PC-3 (cell line): ENCODE data around the gene SMYD2. TPM values are rescaled to one million over a fixed set of nuclear protein-coding genes. Genes with fewer than 3 reads are reported as not detected.
A peak's percentile ranks its signal among the peaks of the same experiment; 100 is the strongest.

Experiments used
- ATAC-seq: fragments of 200-7000 bp; cut with Tn5 transposase; 2 replicates; pipeline ENCODE4 v1.9.1; 2020; ENCODE audit warnings: mild to moderate bottlenecking, moderate library complexity
- BruUV-seq: library from RNA; stranded (reverse); fragments of 400-500 nt; replicated peaks from 2 replicates; lab custom pipeline; 2021; lab: Mats Ljungman, UMichigan
- CTCF ChIA-PET: fragments of 300-600 bp; sonication (Branson Sonifier 250); formaldehyde crosslinking; loops from one replicate; lab custom pipeline; 2022; ENCODE audit warnings: antibody characterized with exemption; lab: Charles Lee
- POLR2A ChIA-PET: fragments of 300-600 bp; sonication (Branson Sonifier 250); formaldehyde crosslinking; loops from one replicate; lab custom pipeline; 2022; ENCODE audit warnings: antibody characterized with exemption; ENCODE audit not compliant: unreplicated experiment; lab: Charles Lee
- DNase-seq: peaks from one replicate; pipeline ENCODE4 v3.0.0-alpha.2; 2015
- H2AFZ ChIP-seq: fragments of 300-600 bp; sonication (generic); 2 replicates; pipeline ENCODE4 v1.6.0; 2016; ENCODE audit warnings: antibody characterized with exemption, low read length
- H3F3A ChIP-seq: fragments of 300-600 bp; sonication (generic); one replicate; pipeline ENCODE4 v1.6.0; 2017; ENCODE audit warnings: antibody characterized with exemption, low read length, control low read depth, mild to moderate bottlenecking; ENCODE audit not compliant: unreplicated experiment
- H3K27ac ChIP-seq: fragments of 300-600 bp; sonication (generic); 2 replicates; pipeline ENCODE4 v1.5.1; 2016; ENCODE audit warnings: mild to moderate bottlenecking, low read length
- H3K27me3 ChIP-seq: fragments of 300-600 bp; sonication (generic); 2 replicates; pipeline ENCODE4 v1.6.1; 2016; ENCODE audit warnings: low read length, mixed read lengths
- H3K36me3 ChIP-seq: fragments of 300-600 bp; sonication (generic); 2 replicates; pipeline ENCODE4 v1.6.1; 2016; ENCODE audit warnings: low read depth, mixed run types, low read length, mixed read lengths
- H3K4me1 ChIP-seq: fragments of 300-600 bp; sonication (generic); 2 replicates; pipeline ENCODE4 v1.5.1; 2016; ENCODE audit warnings: low read length; ENCODE audit not compliant: insufficient read depth
- H3K4me2 ChIP-seq: fragments of 300-600 bp; sonication (generic); 2 replicates; pipeline ENCODE4 v1.6.0; 2016; ENCODE audit warnings: low read length
- H3K4me3 ChIP-seq: fragments of 300-600 bp; sonication (generic); 2 replicates; pipeline ENCODE4 v1.5.1; 2016; ENCODE audit warnings: mild to moderate bottlenecking, low read length, mixed read lengths
- H3K79me2 ChIP-seq: fragments of 300-600 bp; sonication (generic); 2 replicates; pipeline ENCODE4 v1.6.1; 2017; ENCODE audit warnings: low read length, mixed read lengths
- H3K9ac ChIP-seq: fragments of 300-600 bp; sonication (generic); 2 replicates; pipeline ENCODE4 v1.6.0; 2016; ENCODE audit warnings: mild to moderate bottlenecking, low read length
- H3K9me2 ChIP-seq: fragments of 300-600 bp; sonication (generic); replicated peaks from 2 replicates; pipeline ENCODE4 v1.6.1; 2016; ENCODE audit warnings: mixed run types, low read length, mixed read lengths
- H3K9me3 ChIP-seq: fragments of 300-600 bp; sonication (generic); 2 replicates; pipeline ENCODE4 v1.6.1; 2016; ENCODE audit warnings: low read length, mixed read lengths
- H4K20me1 ChIP-seq: fragments of 300-600 bp; sonication (generic); 2 replicates; pipeline ENCODE4 v1.6.1; 2016; ENCODE audit warnings: low read length, mixed read lengths
- EZH2 ChIP-seq: fragments of 300-600 bp; sonication (generic); IDR thresholded peaks from one replicate; pipeline ENCODE4 v1.6.1; 2017; ENCODE audit warnings: antibody characterized with exemption, mild to moderate bottlenecking, low read length; ENCODE audit not compliant: unreplicated experiment
- EZH2phosphoT487 ChIP-seq: fragments of 300-600 bp; sonication (generic); IDR thresholded peaks from 2 replicates; pipeline ENCODE4 v1.6.1; 2018; ENCODE audit warnings: mild to moderate bottlenecking, antibody characterized with exemption, low read length, borderline replicate concordance
- intact Hi-C: fragments of 100-400 bp; cut with micrococcal nuclease; formaldehyde crosslinking; loops from 2 replicates; pipeline ENCODE4 v1.9.0; 2023
- total RNA-seq: library from RNA; depleted of rRNA; stranded (reverse); fragments of >200 nt; gene quantifications from 2 replicates; pipeline ENCODE4 v1.2.3, GENCODE V29; 2014
- TF ChIP-seq, protein P1 (sequence below): fragments of 300-600 bp; sonication (generic); conservative IDR thresholded peaks from 2 replicates; pipeline ENCODE4 v1.5.1; 2017; ENCODE audit warnings: antibody characterized with exemption, low read depth, mild to moderate bottlenecking, low read length

Gene SMYD2
- total RNA-seq, 1 experiment from 2014 or later, result 124 TPM

GRCh38 chr1:214380986-214381695 lies 100.2 kb downstream of the SMYD2 start:
- H3K9me2 ChIP-seq, result no peaks in the 10 kb centered on the region
- H4K20me1 ChIP-seq, result no peaks in the 10 kb centered on the region
- H3K4me3 ChIP-seq, result no peak overlapping the region
- no peaks in the 10 kb centered on the region for H3K79me2 ChIP-seq
- H3K27ac ChIP-seq, result no peak overlapping the region
- no peak overlapping the region for H2AFZ ChIP-seq
- no peak for TF ChIP-seq EZH2
- TF ChIP-seq EZH2phosphoT487, result no peak
- TF ChIP-seq, protein P1, sequence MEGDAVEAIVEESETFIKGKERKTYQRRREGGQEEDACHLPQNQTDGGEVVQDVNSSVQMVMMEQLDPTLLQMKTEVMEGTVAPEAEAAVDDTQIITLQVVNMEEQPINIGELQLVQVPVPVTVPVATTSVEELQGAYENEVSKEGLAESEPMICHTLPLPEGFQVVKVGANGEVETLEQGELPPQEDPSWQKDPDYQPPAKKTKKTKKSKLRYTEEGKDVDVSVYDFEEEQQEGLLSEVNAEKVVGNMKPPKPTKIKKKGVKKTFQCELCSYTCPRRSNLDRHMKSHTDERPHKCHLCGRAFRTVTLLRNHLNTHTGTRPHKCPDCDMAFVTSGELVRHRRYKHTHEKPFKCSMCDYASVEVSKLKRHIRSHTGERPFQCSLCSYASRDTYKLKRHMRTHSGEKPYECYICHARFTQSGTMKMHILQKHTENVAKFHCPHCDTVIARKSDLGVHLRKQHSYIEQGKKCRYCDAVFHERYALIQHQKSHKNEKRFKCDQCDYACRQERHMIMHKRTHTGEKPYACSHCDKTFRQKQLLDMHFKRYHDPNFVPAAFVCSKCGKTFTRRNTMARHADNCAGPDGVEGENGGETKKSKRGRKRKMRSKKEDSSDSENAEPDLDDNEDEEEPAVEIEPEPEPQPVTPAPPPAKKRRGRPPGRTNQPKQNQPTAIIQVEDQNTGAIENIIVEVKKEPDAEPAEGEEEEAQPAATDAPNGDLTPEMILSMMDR, result no peak
- intact Hi-C loops, result no loop called here
- BruUV-seq, result no TSS peak
- H3F3A ChIP-seq, result no peaks in the 10 kb centered on the region
- H3K36me3 ChIP-seq, result peaks cover 29% of the 10 kb centered on the region
- POLR2A ChIA-PET, result no interaction called here
- H3K9ac ChIP-seq, result no peak overlapping the region
- DNase-seq (peak; percentile 41), ATAC-seq (peak; percentile 43; the same call in 1 of the 2 replicates)
- CTCF ChIA-PET, result interaction anchor here (0.7 to 0.8 kb wide), 2 partner anchors 50 to 201 kb away, joined by 4 read pairs; no protein-coding TSS in a partner anchor
- H3K4me2 ChIP-seq, result no peak overlapping the region
- no peaks in the 10 kb centered on the region for H3K4me1 ChIP-seq
- H3K27me3 ChIP-seq, result no peaks in the 10 kb centered on the region
- H3K9me3 ChIP-seq, result no peaks in the 10 kb centered on the region

DNA sequence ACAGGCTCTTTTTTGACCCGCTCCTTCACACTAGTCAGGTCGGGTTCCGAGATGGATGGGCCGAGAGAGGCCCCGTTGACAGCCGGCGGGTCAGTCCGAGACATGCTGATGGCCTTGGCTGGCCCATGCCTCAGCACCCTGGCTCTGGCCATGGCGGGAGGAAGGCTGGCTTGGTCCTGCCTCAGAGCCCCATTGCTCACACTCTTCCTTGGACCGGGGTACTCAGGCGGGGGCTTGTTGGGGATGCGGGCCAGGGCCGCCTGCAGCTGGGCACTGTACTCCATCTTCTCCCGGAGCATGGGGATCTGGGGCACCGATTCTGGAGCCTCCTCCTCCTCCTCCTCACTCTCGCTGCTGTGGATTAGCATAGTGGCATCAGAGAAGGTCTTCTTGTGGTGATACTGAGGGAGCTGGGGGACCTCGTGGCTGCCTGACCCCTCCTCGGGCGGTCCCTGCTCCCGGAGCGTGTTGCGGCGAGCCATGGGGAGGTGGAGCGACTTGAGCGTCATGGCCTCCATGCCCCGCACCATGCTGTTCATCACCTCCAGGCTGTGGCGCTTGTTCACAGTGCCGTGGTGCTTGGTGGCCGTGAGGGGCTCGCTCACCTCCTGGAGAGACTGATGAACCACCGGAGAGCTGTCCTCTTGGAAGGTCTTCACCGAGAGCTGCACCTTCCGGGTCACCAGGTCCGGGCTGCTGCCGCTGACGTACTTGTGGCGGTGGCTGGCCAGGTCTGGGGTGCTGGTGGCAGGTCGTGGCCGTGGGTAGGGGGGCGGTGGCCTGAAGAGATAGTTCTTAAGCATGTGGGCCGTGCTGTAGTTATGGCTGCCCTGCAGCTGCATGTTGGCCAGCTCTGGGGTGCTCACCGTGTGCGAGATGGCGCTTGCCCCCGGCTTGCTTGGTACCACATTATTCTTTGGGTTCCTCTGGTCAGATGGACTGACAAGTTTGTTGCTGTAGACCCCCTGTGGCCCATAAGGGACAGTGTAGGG lies 102.7 kb downstream of the SMYD2 start:
- no peak for ATAC-seq
- POLR2A ChIA-PET, result no interaction called here

More for the DNA sequence above, 102.7 kb downstream of the SMYD2 start:
- Histone ChIP-seq H3K4me2 (no peak overlapping the region), H3K9me2 (no peaks in the 10 kb centered on the region), H4K20me1 (no peaks in the 10 kb centered on the region), H3K4me1 (no peaks in the 10 kb centered on the region), H3K9me3 (no peaks in the 10 kb centered on the region), H3K36me3 (peaks cover 29% of the 10 kb centered on the region), H2AFZ (no peak overlapping the region), H3F3A (no peaks in the 10 kb centered on the region), H3K27me3 (no peaks in the 10 kb centered on the region), H3K79me2 (no peaks in the 10 kb centered on the region), H3K27ac (no peak overlapping the region), H3K4me3 (no peak overlapping the region), H3K9ac (no peak overlapping the region)
- BruUV-seq, result no TSS peak
- TF ChIP-seq EZH2phosphoT487, result no peak
- TF ChIP-seq, protein P1, result no peak
- no peak for TF ChIP-seq EZH2
- CTCF ChIA-PET, result no interaction called here
- DNase-seq, result no peak
- intact Hi-C loops, result no loop called here
